T1000 (cell line): ENCODE measurements around the gene TNRC18.

Experiments used
- DNase-seq: peaks from one replicate; lab custom pipeline; 2025; ENCODE audit warnings: mixed read lengths; lab: John Stamatoyannopoulos, UW

TNRC18 gene

DNA sequence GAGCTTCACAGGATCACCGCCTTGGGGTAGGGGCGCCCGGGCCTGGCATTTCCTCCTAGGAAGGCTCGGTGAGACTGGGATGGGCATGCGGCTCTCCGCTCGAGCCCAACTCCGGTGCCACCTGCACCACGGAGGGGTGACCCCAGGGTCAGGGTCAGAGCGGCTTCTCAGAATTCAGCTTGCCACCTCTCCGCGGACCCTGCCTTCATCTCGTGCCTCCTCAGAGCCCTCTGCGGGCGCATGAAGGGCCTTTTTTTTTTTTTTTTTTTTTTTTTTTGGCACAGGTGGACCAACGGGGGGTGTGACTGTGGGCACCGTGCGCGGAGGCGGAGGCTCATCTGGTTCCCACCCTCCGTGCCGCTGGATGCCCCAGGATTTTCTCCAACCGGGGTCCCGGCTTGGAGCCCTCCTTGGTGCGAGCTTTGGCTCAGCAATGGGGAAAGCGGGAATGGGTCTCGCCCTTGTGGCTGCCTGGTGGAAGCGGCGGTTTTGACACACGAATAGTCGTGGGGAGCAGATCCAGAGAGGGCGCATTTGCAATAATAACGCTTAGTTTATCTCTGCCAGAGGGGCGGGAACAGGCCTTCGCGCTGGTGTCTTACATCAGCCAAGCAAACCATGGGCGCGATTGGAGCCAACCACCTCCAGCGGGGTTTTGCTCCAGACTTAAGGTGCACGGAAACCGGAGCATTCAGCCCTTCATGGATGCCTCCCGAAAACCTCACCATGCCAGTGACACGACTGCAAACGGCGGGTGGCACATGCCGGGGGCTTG lies 5.0 kb upstream of the TNRC18 start:
- no peak for DNase-seq

DNA sequence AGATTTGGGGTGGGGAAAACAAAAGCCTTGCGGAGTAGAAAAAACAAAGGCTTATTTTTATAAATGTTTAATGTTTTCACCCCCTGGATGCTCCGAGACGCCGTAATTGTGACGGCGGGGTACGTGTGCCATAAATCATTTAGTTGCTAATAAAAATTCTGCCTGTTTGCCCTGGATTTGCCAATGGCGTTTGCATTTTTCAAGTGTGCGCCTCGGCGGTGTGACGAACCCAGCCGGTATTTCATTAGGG lies 2.5 kb upstream of the TNRC18 start:
- no peak for DNase-seq

DNA sequence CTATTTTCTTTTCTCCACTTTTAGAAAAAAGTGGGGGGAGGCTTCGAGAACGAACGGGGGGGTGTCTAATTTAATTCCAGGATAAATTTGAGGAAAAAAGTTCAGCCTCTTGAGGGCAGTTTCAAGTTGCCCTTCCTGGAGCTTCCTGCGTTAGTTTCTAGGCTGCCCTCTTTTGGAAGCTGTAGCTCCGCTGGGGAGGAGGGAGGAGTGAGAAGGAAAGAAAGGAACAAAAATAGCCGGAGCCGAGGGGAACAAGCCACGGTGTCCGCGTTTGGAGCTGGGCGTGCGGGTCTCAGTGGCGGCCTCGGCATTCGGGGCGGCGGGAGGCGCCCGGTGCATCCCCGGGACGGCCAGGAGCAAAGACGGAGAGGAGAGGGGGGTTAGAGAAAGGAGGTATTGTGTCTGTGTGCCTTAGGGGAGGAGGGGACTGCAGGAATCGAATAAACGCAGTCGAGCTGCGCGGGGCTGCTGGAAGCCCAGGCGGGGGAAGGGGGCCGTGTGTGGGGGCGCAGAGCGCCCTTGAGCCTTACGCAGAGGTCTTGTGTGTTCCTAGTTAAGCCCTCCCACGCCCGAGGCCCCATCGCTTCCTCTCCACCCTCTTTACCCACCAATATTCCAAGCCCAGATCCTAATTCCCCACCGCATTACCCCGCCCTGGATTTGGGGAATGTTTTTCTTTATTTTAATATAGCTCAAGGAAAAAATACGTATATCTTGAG lies 2.0 kb upstream of the TNRC18 start:
- peak; percentile 22 for DNase-seq

DNA sequence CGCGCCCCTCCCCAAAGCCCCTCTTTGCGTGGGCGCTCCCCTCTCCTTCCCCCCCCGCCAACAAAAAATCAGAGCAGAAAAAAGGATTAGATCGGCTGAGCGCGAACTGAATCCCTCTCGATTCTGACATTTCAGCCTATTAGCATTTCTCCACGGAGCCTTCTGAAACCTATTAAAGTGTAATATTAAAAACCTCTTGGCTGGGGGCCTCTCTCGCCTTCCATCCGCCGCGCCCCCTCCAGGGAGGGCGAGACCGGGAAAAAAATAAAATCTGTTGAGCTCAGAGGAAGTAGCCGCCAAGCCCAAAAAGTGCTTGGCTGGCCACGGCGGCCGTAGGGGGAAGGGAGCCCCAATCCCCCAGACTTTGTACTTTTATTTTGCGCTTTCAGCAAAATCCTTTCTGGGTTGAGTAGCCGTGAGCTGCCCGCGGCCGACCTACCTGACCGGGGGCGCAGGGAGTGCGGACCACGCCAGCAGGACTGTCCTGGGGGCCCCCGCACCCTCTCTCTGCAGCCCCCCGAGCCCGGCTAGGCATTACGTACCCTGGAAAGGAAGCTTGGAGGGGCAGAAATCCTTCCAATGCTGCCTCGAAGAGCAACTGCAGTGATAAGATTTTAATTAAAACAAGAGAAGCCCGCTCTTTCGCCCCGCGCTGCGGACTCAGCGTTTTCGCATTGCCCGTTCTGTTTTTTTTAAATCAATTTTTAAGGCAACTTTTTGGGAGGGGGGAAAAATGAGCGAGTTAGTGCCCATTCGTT lies 1.3 kb upstream of the TNRC18 start:
- no peak for DNase-seq

- peak; percentile 94 for DNase-seq
These were observed 528 bp upstream of the TNRC18 start for GRCh38 chr7:5423976-5424748.

DNA sequence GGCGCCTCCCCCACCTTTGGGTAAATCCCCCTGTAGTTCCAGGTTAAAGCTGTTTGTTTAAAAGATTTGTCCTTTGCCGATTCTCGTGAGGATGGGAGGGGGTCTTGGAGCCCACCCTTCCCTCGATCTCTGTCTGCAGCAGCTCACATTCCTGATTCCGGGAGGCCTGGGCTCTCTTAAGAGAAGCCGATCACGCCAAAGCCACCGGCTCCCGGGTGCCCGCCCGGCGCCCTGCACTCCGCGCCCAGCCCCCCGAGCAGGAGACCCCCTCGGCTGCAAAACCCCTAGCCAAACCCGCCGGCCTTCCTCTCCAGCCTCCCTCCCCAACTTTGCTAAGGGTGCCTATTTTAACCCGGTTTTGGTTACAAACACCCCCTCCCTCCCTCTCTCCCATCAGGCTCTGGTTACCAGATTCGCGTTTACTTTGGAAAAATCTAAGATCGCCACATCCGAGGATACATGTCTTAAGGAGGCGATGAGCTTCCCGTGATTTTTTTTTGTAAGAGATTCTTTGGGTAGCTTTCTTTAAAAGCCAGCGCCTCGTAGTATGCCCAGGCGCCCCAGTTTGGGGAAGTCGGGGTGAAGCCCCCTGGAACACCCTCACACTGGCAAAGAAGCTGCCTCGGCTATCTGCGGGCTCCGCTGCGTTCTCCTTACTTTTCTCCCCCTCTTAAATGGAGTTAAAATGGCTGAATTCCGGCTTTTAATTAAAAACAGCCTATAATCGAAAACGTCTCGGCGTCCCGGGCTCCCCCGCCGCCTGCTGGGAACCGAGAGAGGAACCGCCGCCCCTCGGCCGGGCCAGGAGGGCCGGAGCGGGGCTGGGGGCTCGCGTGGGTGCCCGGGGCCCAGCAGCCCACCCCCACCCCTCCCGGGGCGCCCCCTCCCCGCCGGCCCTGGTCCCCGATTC lies 983 bp downstream of the TNRC18 start:
- DNase-seq = no peak

DNA sequence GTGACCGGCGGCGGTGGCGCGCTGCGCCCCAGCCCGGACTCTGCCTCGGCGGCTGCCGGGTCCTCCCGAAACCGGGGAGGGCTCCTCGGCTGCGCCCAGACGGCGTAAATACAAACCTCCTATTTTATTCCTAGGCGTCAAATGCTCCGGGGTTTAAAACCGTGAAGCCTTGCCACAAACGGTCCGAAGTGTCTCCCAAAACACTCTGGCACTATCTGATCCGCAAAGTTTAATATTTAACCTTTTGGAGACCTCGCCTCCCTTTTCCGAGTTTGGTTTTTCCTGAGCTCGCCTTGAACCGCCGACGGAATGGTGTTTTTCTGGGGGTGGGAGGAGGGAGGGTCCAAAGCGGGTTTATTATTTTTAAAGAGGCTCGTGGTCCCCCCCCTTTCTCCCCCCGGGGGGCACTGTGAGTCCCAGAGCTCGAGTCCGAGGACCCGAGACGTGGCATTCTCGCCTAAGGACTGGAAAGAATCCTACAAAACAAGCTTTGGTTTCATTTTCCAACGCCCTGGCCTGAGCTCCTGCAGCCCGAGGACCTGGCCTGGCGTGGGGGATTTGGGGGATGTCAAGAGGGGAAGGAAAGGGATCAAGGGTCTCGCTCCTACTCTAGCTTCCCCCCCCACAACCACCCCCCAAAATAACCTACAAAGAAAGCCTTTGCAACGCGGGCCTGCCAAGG lies 1.8 kb downstream of the TNRC18 start:
- DNase-seq = no peak

- DNase-seq = no peak
These were observed 2.5 kb downstream of the TNRC18 start for GRCh38 chr7:5420881-5421713.

GRCh38 chr7:5420067-5420880 lies 3.4 kb downstream of the TNRC18 start:
- no peak for DNase-seq

DNA sequence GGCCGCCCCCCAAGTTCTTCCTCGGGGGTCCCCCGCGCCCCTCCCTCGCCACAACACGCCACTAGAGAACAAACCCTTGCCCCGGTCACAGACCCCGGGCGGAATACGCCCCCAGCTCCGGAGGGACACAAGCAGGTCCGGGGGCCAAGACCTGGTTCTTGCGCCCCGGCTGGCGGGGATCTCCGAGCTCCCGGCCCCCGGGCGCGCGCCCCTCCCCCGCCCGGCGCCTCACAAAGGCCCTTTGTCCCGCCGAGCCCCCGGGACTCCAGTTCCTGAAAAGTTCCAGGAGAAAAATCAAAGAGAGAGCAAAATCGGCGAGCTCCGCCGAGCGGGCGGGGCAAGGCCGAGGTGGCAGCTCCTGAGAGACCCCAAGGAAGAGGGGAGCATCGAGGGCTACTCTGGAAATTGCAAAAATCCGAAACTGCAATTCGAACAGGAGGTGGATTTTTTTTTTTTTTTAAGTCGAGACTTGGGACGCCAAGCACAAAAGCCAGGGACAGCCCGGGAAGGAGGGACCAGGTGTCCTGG lies 4.0 kb downstream of the TNRC18 start:
- no peak for DNase-seq

DNA sequence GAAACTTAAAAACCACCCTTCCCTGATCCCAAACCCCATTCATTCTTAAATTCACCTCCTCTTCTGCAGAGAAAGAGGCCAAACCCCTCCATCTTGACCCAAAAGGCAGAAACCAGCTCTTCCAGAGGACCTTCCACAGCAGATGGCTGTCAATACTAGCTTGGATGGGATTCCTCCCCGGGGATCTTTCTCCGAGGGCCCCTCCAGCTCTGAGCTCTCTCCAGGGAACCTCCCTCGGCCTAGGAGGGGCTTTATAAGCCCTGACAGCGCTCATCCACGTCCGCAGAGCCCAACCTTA lies 5.4 kb downstream of the TNRC18 start:
- no peak for DNase-seq

DNA sequence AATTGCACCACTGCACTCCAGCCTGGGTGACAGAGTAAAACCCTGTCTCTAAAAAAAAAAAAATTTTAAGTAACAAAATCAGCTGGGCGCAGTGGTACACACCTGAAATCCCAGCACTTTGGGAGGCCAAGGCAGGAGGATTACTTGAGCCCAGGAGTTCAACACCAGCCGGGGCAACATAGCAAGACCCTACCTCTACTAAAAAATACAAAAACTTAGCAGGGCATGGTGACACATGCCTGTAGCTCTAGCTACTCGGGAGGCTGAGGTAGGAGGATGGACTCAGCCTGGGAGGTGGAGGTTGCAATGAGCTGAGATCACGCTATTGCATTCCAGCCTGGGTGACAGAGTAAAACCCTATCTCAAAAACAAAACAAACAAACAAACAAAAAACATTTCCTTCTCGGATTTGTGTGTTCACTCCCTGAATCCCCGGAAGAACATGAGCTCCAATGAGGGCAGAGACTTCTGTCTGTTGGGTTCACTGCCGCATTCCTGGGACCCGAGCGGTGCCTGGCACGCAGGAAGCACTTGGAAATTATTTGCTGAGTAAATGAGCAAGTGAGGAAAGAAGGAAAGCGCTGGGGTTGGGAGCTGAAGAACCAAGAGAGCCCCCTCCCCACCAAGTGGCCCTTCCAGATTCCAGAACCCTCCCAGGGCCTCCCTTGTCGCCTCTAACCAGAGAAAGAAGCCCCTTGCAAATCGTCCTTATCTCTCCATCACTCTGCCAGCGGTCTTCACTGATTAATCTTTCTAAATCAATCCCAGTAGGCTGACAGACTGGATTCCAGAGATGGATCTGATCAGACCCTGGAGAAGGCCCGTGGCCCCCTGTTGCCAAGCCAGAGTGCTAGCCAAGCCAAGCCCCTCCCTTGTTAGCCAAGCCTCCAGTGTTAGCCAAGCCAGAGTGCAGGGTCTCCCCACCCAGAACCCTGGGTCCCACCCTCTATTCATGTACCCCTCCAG lies 6.2 kb downstream of the TNRC18 start:
- DNase-seq = no peak

DNA sequence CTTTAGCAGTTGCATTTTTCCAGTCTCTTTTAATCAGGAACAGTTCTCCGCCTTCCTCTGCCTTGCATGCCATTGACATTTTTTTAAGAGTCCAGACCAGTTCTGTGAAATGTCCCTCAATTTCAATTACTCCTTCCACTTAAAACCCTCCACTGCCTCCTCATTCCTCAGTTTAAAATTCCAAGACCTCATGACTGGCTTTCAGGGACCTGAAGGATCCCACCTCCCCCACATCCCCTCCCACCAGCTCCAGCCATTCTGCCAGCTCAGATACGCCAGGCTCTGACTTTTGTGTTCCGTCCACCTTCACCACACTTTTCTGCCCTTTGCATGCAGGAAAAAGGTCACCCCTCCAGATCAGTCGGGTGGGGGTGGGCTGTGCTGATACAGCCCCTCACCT lies 8.7 kb downstream of the TNRC18 start:
- no peak for DNase-seq

GRCh38 chr7:5413449-5413786 lies 10.2 kb downstream of the TNRC18 start:
- no peak for DNase-seq

DNA sequence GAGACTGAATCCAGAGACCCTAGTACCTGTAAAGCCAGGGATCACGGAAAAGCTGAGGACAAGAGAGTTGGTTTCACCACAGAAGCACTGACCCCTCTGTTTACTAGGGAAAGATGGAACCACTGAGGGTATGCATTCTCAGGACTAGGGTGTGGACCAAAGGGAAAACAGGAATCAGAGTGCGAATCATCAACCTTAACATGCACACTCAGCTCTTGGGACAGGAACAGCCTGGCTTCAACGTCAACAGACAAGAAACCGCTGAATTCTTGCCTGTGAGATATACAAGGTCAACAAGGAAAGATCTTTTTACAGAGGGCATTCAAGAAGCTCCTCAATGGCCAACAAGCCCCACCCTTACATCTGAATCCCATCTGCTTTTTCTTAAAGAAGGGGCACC lies 14.9 kb downstream of the TNRC18 start:
- DNase-seq = no peak

GRCh38 chr7:5406957-5407945 lies 16.4 kb downstream of the TNRC18 start:
- DNase-seq = no peak

GRCh38 chr7:5404421-5404826 lies 19.2 kb downstream of the TNRC18 start:
- no peak for DNase-seq
